Activated CD4-positive, CD25-positive, alpha-beta regulatory T cell (primary cell): ENCODE measurements around the gene SLC13A3.

Experiments
- DNase-seq, 4 experiments: peaks; one replicate each; lab custom pipeline; 2025; lab: John Stamatoyannopoulos, UW

The SLC13A3 gene

DNA sequence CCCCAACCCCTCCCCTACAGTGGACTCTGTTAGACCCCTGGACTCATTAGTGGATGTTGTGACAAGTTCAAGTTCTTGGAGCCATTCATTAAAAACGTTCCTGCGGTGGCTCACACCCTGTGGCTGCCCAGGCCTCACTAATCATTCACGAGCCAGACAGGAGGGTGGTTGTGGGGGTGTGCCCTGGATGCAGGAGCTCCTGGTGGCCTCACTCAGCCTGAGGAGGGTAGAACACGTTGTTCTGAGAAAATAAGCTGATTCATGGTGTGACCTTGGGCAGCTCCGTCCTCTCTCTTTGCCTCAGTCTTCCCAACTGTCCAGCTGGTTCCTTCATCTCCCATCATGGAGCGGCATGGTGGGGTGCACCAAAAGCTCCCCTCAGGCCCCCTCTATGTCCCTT, 16.7 kb downstream of the SLC13A3 start:
- DNase-seq = no peak

DNA sequence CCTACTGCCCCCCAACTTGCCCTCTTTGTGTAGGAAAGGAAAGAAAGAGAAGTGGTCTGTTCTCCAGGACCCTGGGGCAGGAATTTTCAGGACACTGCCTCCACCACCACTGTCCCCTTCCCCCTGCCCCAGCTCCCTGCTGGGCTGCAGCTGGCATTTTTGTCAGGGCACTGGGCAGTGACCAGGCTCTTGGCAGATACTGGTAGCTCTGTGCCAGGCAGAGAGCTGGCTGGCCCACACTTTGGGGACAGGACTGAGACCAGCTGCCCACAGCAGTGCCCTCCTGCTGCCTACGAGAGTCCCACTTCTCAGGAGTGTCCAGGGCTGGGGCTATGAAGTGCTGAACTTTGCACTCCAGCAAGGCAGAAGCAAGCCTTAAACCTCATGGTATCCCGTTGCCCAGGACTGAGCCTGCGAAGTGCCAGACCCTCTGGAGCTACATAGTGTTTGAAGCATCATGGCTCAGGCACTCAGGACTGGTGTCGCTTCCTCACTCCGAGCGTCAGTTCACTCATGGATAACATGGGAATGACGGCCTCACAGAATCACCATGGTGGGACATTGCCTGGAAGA, 19.3 kb downstream of the SLC13A3 start:
- DNase-seq = no peak

DNA sequence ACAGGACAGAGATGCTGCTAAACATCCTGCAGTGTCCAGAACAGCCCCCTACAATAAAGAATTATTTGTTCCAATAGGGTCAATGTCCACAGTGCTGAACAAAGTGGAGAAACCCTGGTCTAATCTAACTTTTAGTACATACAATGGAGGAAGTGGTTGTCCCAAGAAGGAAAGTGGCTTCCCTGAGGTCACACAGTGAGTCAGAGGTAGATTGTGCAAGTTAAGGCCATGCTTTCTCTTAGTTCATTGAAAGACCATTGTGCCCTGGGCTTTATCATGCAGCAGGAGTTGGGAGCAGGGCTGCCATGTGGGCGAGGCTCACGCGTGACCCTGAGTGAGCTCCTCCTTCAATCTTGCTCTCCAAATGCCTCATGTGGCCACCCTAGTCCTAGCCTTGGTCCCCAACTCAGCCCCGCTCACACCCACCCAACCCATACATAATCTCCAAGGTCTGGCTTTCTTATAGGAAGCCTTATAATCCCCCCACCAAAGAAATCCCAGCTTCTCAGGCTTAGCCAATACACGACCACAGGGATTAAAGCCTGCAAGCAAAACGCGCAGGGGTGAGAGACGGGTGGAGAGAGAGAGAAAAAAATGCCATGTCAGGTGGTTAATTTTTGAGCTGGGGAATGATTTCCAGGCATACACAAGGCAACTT, 19.9 kb downstream of the SLC13A3 start:
- no peak for DNase-seq

DNA sequence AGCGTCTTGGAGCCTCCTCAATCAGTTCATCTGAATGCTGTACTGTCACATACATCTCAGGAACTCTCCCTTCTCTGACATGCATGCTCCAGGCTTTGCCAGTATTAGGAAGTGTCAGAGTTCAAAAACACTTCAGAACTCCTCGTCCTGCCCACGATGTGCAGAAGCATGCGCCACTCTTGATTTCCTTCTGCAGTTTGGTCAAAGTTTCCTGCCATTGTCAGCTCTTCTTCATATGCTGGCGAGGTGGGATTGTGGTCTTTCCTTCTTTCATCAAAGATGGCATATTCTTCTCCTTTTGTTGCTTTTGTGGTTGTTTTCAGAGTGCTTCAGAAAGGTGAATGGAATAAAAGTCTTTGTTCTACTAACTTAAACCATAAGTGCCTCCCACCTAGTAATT, 21.0 kb downstream of the SLC13A3 start:
- no peak for DNase-seq

- DNase-seq = no peak
Measured at GRCh38 chr20:46629341-46629740, 21.9 kb downstream of the SLC13A3 start.

- DNase-seq = no peak
Measured at GRCh38 chr20:46627234-46627633, 24.0 kb downstream of the SLC13A3 start.

GRCh38 chr20:46626758-46627157, 24.5 kb downstream of the SLC13A3 start:
- DNase-seq = no peak

- DNase-seq = no peak
Measured at GRCh38 chr20:46625875-46626373, 25.3 kb downstream of the SLC13A3 start.

GRCh38 chr20:46624946-46625345, 26.3 kb downstream of the SLC13A3 start:
- no peak for DNase-seq

DNA sequence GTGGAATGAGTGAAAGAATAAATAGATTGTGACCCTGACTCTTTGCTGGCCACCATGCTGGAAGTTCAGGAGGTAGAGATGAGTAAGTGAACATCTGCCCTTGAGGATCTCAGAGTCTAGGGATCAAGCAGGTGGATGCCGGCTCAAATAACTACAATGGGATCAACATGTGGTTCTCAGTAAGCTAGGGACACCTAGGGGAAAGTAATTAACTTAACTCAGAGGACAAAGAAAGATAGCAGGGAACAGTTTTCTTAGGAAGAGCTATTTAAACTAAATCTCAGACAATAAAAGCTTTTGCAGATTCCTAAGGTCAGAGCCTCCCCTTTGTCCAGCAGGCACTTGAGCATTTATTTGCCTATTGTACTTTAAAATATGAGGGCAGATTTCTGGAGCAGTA, 29.1 kb downstream of the SLC13A3 start:
- DNase-seq = no peak

DNA sequence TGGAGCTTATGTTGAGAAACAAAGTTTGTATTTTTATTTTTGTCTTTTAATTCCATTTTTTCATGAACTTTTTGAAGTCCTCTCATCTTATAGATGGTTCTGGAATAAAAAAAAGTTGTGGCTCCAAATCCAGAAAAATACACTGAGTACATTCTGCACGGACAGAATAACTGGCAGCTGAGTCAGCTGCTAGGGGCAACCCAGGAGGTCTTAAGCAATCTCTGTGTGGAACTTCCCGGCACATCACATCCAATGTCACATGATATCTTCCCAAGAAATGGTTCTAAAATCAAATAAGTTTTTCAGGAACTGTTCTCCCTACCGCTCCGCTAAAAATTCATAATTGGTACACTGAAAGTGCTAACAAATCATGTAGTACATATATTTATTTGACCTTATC, 29.8 kb downstream of the SLC13A3 start:
- no peak for DNase-seq

- DNase-seq = no peak
Measured at GRCh38 chr20:46619445-46619844, 31.8 kb downstream of the SLC13A3 start.

GRCh38 chr20:46618316-46619100, 32.8 kb downstream of the SLC13A3 start:
- DNase-seq = no peak

DNA sequence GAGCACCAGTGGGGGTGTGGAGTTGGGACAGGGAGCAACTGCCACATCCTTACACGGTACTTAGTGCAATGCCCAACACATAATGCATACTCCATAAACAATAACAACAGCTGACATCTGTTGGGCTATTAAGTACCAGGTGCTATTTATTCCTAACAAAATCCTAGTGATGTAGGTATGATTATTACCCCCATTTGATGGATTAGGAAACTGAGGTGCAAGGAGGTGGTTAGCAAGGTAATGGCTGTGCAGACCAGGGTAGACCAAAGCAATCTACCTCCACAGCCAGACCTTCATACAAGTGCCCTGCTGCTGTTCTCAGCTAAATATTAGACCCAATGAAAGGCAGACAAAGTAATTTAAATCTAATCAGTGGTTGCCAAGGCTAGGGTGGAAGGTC, 36.8 kb downstream of the SLC13A3 start:
- no peak for DNase-seq

DNA sequence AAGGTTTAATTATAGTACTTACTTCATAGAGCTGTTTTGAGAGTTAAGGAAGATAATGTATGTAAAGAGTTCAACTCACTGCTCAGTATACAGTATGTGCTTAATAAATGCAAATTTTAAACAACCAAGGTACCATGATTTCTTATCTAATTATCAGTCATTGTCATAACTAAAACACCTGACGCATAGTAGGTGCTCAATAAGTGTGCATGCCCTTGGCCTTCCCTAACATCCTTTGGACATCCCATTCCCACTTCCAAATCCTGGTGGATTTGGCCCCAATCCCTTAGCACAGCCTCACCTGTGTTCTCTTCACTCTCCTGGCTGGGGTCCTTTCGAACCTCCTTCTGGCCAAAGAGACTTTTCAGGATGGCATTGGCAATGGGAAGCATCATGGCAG, 41.1 kb downstream of the SLC13A3 start:
- DNase-seq = no peak

GRCh38 chr20:46609043-46609442, 42.2 kb downstream of the SLC13A3 start:
- DNase-seq = no peak

DNA sequence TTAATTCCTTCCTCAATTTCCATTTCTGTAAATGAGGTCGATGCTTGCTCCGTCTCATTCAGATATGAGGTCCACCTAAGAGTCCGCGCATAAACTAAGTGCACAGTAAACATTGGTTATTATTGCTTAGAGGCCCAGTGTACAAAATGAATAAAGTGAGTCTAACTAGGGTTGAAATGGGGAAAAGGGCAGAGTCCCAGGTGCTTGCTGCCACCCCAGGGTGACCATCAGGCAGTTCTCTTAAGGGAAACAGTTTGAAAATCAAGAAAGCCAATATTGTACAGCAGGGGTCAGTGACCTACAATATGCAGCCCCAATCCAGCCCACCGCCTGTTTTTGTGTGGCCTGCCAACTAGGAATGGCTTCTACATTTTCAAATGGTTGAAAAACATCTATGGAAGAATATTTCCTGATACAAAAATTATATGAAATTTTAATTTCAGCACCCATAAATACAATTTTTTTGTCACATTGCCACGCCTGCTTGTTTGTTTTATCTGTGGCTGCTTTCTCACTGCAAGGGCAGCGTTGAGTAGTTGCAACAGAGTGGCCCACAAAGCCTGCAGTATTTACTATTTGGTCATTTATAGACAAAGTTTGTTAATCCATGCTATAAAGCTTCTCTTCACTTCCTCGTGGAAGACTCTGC, 43.3 kb downstream of the SLC13A3 start:
- no peak for DNase-seq

DNA sequence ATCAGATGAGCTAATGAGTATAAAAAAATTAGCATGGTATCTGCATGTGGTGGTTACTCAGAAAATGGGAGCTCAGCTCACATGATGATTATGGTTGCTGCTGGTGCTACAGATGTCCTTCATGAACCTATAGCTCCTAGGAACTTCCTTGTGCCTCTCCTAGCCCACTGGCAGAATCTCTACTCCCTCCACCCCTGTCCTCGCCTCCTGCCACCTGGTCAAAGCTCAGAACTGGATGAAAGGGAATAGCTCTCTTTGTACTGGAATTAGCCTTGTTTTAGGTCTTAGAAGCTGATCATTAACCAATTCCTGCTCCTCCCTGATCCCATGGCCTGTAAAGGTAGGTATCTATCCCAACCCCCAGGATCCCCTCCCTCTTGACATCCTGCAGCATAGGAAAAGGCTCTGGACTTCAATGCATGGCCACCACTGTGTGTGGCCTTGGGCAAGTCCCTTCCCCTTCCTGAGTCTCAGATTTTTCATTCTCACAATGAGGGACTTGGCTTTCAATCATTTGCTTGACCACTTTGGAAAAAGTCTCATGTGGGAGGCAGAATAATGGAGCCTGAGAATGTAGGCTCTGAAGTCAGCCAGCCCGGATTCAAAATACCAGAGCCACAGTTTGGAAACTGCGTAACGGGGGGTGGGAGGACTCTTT, 43.9 kb downstream of the SLC13A3 start:
- no peak for DNase-seq

- DNase-seq = no peak
Measured at GRCh38 chr20:46606817-46607190, 44.5 kb downstream of the SLC13A3 start.

DNA sequence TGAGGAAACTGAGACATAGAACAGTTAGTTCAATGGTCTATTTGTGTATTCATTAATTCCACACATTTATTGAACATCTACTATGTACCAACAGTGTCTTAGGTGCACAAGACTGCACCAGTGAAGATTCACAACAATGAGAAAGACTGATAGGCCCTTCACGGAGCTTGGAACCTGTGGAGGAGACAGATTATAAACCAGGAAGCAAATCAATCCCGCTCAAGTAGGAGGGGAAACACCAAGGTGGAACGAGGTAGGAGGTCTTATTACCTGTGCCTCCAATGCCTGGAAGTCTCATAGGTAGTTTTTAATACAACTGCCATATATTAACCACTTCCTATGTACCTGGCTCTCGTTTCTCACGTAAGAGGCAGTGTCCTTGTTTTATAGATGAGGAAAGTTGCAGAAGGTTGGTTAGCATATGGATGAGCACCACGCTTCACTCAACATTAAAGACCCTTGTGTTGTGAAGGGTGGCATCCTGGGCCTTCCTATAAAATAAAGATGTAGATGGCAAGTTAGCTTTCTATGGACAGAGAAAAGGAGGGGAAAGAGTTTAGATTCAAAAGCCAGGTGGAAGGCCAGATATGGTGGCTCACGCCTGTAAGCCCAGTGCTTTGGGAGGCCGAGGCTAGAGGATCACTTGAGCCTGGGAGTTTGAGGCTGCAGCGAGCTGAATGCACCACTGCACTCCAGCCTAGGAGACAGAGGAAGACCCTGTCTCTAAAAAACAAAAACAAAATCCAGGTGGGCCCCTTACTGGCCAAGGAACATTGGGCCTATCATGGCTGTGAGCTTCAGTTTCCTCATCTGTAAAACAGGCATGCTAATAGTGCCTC, 45.1 kb downstream of the SLC13A3 start:
- DNase-seq = no peak

DNA sequence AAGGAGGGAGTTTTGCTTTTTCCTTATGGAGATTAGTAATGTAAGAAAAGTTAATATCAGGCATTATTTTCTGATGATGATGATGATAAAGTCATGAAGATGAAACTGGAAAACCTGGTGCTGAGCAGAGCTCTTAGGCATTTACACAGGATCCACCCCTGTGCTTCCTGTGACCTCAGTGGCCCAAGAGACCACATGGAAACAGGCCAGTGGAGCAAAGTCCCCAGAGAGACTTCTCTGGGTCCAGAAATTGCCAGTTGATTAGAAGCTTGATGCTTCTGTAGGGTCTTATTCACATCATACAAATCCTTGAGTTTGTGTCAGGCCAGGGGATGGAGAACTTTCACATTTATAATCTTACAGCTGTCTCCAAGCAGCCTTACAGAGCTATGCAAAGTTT, 46.1 kb downstream of the SLC13A3 start:
- DNase-seq = no peak
